Left renal pelvis (tissue), 4 donors: ENCODE measurements around the gene PIGT. TPM values are rescaled to one million over a fixed set of nuclear protein-coding genes. Genes with fewer than 3 reads are reported as not detected.

Experiments used
- DNase-seq, 4 donors: peaks; one replicate each; pipeline ENCODE4 v3.0.0-alpha.2; 2013; ENCODE audit warnings: low read depth in 4 of 4, low spot score in 3 of 4
- polyA plus RNA-seq, 4 donors: library from polyadenylated mRNA; unstranded; fragments of 120-200 nt; gene quantifications; one replicate each; pipeline ENCODE4 v1.2.1, GENCODE V29; 2013; ENCODE audit not compliant: insufficient read length in 4 of 4

The PIGT gene
- polyA plus RNA-seq, 4 donors = 98.6 to 102 (median 100) TPM

GRCh38 chr20:45399018-45399417 lies 16.9 kb upstream of the PIGT start:
- no peak for DNase-seq

- DNase-seq = no peak
These were observed 15.5 kb upstream of the PIGT start for GRCh38 chr20:45400346-45401031.

DNA sequence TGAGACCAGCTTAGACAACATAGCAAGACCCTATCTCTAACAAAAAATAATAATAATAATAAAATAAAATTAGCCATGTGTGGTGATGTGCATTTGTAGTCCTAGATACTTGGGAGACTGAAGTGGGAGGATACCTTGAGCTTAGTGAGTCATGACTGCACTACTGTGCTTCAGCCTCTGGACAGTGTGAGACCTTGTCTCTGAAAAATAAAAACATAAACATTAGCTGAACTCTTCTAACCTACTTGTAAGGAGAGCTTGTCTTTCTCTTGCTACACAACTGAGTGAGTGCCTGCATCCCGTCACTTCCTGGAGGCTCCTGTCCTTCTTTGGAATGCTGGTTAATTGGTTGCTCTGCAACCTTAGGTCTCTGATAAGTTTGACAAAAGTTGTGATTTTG lies 13.0 kb upstream of the PIGT start:
- no peak for DNase-seq

DNA sequence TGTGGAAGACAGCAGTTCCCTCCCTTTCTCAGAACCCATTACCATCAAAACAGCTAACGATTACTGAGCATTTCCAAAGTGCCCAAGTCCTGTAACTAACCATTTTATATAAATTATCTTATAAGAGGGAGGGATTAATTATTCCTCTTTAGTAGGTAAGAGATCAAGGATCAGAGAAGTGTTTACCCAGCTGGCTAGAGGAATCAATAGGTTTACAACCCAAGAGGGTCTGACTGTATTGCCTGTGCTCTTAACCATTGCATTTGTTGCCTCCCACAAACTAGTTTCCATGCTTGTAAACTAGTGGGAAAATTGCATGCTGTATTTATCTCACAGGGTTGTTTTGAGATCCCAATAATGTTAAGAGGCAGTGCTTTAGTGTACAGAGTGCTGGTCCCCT lies 11.5 kb upstream of the PIGT start:
- DNase-seq = no peak

- no peak for DNase-seq
These were observed 10.2 kb upstream of the PIGT start for GRCh38 chr20:45405571-45406259.

GRCh38 chr20:45406260-45407066 lies 9.5 kb upstream of the PIGT start:
- no peak for DNase-seq

DNA sequence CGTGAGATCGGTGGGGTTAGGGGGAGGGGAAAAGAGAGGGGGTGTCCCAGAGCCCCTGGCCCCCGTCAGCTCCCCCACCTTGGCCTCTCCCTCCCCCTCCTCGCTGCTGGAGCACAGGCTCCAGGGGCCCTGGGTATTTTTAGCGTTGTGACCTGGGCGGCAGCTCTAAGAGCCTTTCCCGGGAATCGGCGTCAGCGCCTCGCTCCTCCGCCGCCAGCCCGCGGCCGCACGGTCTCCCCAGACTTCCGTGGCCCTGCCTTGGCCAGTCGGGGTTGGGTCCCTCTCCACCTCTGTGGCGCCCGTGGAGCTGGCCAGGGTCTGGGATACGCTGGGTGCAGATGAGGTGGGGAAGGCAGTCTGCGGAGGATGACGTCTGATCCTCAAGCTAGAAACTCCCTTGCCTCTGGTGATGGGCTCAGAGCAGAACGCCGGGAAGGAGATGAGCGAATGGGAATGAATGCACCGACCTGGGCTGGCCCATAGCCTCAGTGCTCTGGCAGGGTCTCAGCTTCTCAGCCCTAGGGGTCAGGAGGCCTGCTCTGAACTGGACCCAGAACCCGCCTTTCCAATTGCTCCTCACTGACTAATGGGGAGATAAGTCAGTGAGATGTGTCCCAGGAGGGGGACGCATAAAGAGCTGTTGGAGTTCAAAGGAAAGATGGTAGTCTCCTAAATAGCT lies 8.7 kb upstream of the PIGT start:
- no peak for DNase-seq

- no peak for DNase-seq
These were observed 7.9 kb upstream of the PIGT start, which contains the start of gene DBNDD2 for GRCh38 chr20:45407783-45408645. DBNDD2 (plus strand) TSS chr20:45408289; CDS start chr20:45408468, 179 bp downstream.

DNA sequence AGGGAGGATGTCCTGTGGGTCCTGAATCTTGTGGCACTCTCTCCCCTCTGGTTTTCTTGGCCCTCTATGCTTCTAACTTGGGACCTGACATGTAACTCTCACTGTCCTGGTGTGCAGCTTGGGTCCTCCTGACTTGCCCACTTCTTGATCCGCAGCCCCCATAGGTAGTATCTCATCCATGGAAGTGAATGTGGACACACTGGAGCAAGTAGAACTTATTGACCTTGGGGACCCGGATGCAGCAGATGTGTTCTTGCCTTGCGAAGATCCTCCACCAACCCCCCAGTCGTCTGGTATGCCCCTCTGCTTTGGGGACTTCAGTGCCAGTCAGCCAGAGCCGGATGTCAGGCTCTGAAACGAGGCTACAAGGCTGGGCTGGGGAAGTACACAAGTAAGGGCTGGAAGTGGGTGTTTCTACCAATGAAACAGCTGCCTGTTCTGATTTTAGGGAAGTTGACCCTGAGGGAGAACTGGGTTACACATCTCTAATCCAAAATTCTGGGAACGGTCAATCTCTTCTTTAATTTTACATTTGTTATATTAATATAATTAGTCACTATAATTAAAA lies 7.2 kb upstream of the PIGT start:
- no peak for DNase-seq

- DNase-seq = no peak
These were observed 6.2 kb upstream of the PIGT start for GRCh38 chr20:45409521-45410272.

DNA sequence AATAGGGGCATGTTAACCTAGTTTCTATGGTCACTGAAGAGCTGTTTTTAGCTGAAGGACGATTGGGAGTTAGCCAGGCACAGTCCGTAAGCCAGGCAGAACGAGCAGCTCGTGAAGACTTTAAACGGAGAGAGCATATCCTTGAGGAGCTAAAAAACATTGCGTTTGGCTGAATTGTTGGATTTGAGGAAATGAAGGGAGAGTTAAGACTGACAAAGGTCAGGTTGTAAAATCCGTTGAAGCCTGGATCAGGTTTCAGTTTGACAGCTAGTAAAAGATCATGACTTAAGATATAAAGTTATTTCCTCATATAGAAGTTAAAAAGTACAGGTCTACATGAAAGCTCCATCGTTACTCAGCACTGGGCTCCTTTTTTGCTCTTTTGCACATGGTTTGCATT lies 5.1 kb upstream of the PIGT start:
- no peak for DNase-seq

- DNase-seq = no peak
These were observed 3.3 kb upstream of the PIGT start for GRCh38 chr20:45412653-45413052.

- DNase-seq = no peak
These were observed 2.5 kb upstream of the PIGT start for GRCh38 chr20:45413479-45413878.

GRCh38 chr20:45416917-45417316 lies 976 bp downstream of the PIGT start:
- DNase-seq = no peak

DNA sequence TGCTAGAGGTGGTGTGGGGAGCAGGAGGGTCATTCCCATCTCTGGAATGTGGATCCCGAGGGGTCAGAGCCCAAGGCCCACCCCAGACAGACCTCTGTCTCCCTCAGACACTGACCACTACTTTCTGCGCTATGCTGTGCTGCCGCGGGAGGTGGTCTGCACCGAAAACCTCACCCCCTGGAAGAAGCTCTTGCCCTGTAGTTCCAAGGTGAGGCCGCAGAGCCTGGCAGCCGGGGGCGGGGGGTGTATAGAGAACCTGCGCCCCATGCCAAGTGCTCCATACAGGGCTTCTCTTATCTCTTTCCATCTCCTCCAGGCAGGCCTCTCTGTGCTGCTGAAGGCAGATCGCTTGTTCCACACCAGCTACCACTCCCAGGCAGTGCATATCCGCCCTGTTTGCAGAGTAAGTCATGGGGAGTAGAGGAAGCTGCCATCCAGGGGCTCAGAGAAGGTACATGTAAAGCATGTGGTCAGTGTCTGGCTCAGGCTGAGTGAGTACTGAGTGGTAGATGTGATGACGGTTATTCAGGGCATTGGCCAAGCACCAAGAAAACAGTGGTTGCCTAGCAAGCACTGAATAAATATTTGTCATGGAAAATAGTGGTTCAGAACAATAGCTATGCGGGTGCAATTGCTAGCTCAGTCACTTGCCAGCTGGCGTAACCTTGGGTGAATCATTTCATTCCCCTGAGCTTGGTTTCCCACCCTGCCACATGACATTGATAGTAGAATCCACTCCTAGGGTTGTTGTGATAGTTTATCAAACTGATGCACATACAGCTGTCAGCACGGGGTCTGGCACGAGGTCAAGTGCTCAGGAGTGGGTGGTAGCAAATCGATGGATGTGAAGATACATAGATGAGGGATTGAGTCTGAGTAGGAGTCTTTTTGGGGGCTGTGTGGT lies 3.5 kb downstream of the PIGT start:
- DNase-seq = no peak

GRCh38 chr20:45420125-45420524 lies 4.2 kb downstream of the PIGT start:
- no peak for DNase-seq

DNA sequence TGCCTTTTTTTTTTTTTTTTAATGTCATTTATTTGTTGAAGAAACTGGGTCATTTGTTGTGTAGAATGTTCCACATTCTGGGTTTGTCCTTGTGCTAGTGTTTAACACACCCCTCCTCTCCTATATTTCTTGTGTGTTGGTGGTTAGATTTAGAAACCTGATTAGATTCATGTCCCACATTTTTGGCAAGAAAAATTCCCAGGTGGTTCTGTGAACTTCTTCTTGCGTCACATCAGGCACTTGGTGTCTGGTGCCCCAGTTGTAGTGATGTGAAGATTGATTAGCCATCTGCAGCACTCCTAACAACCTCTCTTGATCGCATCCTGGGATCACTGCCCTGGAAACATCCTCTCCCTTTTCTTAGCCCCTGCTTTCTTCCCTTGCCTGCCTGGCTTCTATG lies 7.8 kb downstream of the PIGT start:
- no peak for DNase-seq

- DNase-seq = no peak
These were observed 9.6 kb downstream of the PIGT start for GRCh38 chr20:45425561-45425960.
